GM12892 (cell line): ENCODE data around the gene MSL2.

Experiments
- POLR2A ChIP-seq: IDR thresholded peaks from 2 replicates; pipeline ENCODE4 v1.6.1; 2011; ENCODE audit warnings: low read depth, low read length, control low read depth
- TAF1 ChIP-seq: IDR thresholded peaks from 2 replicates; pipeline ENCODE4 v1.6.1; 2011; ENCODE audit warnings: low read depth, mild to moderate bottlenecking, control low read depth, low read length, borderline replicate concordance

DNA sequence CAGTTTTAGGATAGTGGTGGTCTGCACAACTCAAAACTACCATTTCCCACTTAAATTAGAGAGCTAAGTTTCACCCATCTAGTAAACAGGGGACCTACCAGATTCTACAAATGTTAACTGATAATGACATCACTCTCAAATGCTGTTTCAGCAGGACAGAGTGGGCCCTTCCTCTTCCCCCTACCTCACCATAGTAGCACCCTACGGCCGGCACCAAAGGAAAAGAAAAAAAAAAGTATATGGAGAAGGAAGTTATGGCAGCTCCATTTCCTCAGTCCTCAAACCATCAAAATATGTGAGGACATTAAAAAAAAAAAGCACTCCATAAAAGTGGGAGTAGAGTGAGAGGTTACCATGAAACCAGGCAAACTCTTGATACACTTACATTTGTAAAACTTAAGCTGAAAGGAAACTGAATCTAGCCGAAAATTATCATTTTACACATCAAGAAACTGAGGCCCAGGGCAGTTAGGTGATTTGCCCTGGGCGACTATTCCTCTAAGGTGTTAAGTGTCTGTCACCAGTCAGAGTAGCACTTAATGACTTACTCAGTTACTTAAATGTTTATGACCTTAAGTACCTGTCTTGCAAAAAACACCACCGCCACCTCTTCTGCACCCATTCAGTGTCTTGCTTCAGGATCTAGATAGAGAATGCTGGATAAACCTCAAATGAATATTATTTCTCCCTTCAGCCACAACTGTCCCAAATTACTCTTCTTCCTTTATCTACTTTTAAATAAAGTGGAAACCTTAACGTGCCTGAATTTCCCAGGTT, 2.7 kb downstream of the MSL2 start:
- TF ChIP-seq TAF1, result no peak
- no peak for TF ChIP-seq POLR2A
